ENCODE measurements around the gene CHN2.
"Not testable (repeated sequence)": the region's sequence is repeated elsewhere in the genome, so short reads cannot be mapped to it uniquely, and the experiment has no call there.

Gene CHN2

DNA sequence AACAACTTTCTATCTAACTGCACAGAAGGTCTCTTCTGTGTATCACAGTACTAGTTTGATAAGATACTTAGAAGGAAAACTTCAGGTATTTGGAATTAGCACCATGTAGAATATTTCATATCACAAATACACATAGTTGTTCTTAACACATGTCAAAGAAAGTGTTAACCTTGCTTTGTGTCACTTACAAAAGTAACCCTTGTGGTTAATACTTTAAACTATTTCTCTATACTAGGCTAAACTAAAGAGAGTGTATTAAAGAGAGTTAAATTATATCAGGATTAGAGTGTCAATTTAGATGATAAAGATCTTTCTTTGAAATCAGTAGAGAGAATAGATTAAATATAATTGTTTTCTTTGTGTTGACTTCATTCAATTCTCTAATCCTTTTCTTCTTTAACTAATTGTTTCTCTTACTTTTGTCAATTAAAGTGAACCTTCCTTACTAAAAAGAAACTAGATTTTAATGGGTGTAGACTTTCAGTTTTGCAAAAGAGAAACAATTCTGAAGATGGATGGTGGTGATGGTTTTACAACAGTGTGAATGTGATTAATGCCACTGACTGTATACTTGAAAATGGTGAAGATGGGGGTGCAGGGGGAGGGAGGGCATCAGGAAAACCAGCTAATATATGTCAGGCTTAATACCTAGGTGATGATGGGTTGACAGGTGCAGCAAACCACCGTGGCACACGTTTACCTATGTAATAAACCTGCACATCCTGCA is 67.8 kb downstream of the CHN2 start:
- DNase-seq, result no peak

GRCh38 chr7:29263601-29264207 is 69.1 kb downstream of the CHN2 start:
- not testable (repeated sequence) for DNase-seq

DNA sequence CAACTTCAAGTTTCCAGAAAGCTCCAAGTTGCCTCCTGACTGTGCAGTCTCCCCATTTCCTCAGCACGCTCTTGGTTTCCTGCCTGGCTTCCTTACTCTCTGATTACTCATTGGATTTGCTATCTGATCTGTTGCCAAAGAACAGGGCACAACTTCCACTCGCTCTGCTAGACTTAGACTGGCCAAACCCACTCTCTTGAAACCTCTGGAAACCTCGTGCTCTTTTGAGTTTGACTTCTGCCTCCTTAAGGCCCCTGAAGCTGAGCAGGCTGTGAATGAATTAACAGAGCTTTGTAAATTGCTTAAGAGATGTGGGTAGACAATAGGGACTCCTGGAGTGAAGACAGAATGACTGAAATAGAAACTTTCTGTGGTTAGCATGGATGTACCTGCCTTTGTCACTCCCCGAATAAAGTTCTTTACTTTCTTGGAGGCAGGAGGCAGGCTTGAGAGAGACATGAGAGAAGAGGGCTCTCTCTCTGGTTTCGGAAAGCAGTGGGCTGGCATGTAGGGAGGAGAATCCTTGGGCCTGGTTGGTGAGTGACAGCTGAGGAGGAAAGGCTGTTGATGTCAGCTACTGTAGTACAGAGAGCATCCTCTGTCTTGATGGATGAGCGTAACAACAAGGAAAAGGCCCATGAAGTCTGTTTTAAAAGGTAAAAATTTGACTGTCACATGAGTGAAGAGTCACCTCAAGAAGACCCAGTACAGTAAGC is 70.8 kb downstream of the CHN2 start:
- DNase-seq, result no peak

- DNase-seq, result no peak
Measured at GRCh38 chr7:29269935-29270334, 75.4 kb downstream of the CHN2 start.

DNA sequence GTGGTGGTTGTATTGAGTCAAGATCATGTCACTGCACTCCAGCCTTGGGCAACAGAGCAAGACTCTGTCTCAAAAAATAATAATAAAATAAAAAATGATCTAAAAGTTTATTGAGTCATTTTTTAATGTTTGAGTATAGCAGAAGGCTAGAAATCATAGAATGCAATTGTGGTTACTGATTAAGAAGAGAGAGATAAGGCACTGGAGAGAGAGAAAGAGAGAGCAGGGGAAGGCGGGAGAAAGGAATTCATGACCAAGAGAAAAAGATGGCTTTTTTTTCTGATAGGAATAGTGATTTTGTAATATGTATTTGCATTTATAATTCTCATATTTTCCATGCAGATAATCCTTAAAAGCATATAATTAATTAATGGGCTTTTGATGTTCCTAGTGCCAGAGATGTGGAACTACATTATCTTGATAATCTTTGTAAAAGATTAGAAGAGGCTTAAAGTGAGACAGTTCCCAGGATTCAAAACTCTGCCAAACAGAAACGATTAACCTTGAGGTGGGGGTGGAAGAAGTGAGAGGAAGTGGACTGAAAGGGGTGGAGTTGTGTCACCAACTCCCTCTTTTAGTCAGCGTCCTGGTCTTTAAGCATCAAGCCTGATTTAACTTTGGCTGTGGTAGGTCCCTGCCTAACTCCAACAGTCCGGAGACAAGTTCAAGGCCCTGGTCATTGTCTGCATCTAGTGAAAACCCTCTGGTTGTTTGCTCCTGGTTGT is 76.2 kb downstream of the CHN2 start:
- no peak for DNase-seq

GRCh38 chr7:29271319-29271658 is 76.7 kb downstream of the CHN2 start:
- DNase-seq, result no peak

DNA sequence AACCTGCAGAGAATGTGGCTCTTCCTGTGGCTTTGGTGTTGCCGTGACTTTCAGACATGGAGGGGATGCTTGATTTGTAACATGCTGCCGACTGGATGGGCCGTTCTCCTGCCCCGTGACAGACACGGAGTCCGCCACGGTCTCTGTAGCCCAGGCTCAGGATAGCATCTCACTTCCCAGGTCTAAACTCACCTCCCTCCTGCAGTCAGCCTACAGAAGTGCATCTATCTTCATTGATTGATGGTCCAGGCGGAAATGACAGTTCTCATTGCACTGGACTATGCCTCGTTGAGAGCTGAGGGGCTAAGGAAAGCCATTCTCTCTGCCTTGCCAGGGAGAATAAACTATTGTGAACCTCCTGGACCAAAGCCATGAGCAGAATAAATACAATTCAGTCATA is 77.5 kb downstream of the CHN2 start:
- no peak for DNase-seq

GRCh38 chr7:29274146-29275017 is 79.8 kb downstream of the CHN2 start:
- DNase-seq, result no peak

DNA sequence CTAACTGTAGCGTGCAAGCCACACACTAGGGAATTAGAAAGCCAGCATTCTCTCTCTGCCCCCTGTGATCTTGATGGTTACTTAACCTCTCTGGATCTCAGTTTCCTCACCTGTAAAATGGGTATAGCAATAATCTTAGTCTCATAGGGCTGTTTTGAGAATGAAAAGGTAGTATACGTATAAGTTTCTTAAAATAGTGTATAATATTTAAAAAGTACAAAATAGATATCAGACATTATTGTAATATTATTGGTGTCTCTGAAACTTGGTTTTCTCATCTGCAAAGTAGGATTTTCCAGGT is 80.4 kb downstream of the CHN2 start:
- DNase-seq, result no peak

- DNase-seq, result no peak
Measured at GRCh38 chr7:29275493-29275892, 80.9 kb downstream of the CHN2 start.

GRCh38 chr7:29276199-29276598 is 81.6 kb downstream of the CHN2 start:
- DNase-seq, result no peak

GRCh38 chr7:29276806-29277205 is 82.2 kb downstream of the CHN2 start:
- no peak for DNase-seq

DNA sequence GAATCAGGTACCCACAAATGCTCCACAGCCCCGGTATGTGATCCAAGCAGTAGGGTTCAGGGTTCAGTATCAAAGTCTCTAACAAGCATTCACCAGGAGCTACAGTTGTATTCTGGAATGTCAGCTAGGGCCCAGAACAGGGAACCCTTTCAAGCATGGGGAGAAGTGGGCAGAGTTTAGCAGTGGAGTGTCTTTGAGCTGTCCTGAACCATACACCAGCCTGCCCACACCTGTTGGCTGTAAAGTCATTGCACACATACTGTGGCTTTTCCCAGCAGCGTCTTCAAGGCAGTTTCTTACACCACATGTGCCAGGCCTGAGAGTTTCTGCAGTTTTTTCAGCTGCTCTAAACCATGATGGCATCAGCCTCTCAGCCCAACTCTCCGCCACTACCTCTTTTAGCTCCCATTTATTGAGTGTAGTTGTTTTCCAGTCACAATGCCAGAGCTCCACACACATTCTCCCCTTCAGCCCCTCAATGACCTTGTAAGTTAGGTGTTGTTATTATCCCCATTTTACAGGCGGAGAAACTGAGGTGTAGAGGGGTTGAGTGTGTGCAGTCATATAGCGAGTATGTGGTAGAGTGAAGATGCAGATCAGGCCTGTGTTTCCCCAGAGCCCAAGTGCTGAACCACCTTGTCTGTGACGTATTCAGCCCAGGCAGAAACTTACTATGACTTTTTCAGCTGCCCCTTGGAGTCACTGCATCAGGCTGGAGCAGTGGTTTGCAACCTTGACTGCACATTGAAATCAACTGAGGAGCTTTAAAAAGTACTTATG is 83.1 kb downstream of the CHN2 start:
- DNase-seq, result no peak

GRCh38 chr7:29278337-29279069 is 83.9 kb downstream of the CHN2 start:
- DNase-seq, result no peak

GRCh38 chr7:29281782-29282541 is 87.4 kb downstream of the CHN2 start:
- DNase-seq, result no peak

DNA sequence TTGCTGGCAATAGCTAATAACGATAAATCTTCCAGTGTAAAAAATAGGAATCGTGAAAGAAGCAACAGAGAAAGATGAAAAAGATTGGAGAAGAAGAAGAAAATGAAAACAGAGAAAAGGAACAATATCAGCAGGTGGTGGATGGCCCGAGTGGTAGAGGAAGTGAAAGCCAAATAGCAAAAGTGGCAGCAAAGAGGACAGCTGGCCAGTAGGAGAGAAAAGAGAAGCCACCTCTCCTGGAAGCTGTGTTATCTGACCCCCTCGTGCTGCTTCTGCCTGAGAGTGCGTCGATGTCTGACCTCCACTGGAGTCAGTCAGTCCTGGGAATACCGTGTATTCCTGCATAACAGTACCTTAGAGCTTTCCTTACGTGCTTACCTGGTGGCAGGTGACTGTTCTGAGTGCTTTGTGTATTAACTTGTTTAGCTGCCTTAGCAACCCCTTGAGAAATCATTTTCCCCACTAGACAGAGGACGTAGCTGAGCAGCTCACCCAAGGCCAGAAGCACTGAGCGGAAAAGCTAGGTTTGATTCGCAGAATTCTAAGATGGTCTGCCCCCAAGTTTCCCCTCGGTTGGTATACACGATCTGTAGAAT is 88.3 kb downstream of the CHN2 start:
- no peak for DNase-seq

- DNase-seq, result no peak
Measured at GRCh38 chr7:29284696-29285443, 90.3 kb downstream of the CHN2 start.

GRCh38 chr7:29285444-29285793 is 90.8 kb downstream of the CHN2 start:
- DNase-seq, result no peak

DNA sequence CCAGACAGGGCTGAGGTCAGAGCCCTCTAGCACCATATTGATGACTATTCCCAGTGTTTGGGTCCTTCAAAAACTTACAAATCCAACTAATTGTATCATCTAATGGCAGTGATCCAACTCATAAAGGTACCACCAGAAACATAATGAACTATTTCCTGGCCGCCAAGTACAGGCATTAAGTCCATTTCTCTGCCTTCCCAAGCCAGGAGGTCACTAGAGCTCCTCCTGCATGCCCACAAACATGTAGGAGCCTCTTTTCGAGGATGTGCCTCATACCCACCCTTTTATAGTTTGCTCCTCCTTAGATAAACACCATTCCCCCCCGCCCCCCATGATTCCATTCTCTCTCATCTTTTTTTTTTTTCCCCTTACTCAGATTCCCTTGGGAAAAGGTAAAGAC is 91.3 kb downstream of the CHN2 start:
- no peak for DNase-seq
